Parathyroid adenoma (tissue), 2 donors: Measurements from ENCODE around the gene EMSY.

Experiments
- H2AFZ ChIP-seq: fragments of 300-600 bp; sonication (generic); one replicate; pipeline ENCODE4 v1.7.0; 2017; ENCODE audit warnings: antibody characterized with exemption, mild to moderate bottlenecking
- H3K27ac ChIP-seq: fragments of 300-600 bp; sonication (generic); one replicate; pipeline ENCODE4 v1.7.0; 2017
- H3K27me3 ChIP-seq: fragments of 300-600 bp; sonication (generic); one replicate; pipeline ENCODE4 v1.7.0; 2017; ENCODE audit warnings: low read length; ENCODE audit not compliant: control insufficient read depth, insufficient read depth
- H3K36me3 ChIP-seq: fragments of 300-600 bp; sonication (generic); one replicate; pipeline ENCODE4 v1.7.0; 2017; ENCODE audit warnings: low read length; ENCODE audit not compliant: control insufficient read depth, insufficient read depth
- H3K4me1 ChIP-seq: fragments of 300-600 bp; sonication (generic); one replicate; pipeline ENCODE4 v1.7.0; 2017; ENCODE audit warnings: control low read depth
- H3K4me2 ChIP-seq: fragments of 300-600 bp; sonication (generic); one replicate; pipeline ENCODE4 v1.7.0; 2017; ENCODE audit warnings: low read length
- H3K4me3 ChIP-seq: fragments of 300-600 bp; sonication (generic); one replicate; pipeline ENCODE4 v1.7.0; 2017; ENCODE audit warnings: low read depth, low read length
- H3K79me2 ChIP-seq: fragments of 300-600 bp; sonication (generic); one replicate; pipeline ENCODE4 v1.7.0; 2017; ENCODE audit warnings: control low read depth
- H3K9ac ChIP-seq: fragments of 300-600 bp; sonication (generic); one replicate; pipeline ENCODE4 v1.7.0; 2017; ENCODE audit warnings: mild to moderate bottlenecking
- H3K9me3 ChIP-seq: fragments of 300-600 bp; sonication (generic); one replicate; pipeline ENCODE4 v1.7.0; 2017; ENCODE audit warnings: low read length; ENCODE audit not compliant: control insufficient read depth
- CTCF ChIP-seq: fragments of 300-600 bp; sonication (generic); IDR thresholded peaks from one replicate; pipeline ENCODE4 v1.7.0; 2017; ENCODE audit warnings: antibody characterized with exemption, mild to moderate bottlenecking
- donor health status: primary hyperparathyroidism.

EMSY gene

GRCh38 chr11:76443268-76443980 lies 1.4 kb upstream of the EMSY start:
- Histone ChIP-seq H3K9ac (no peak overlapping the region), H3K36me3 (no peaks in the 10 kb centered on the region), H3K4me2 (peak overlapping the region; percentile 63), H3K4me3 (peak overlapping the region; percentile 93), H3K4me1 (no peaks in the 10 kb centered on the region), H3K9me3 (no peaks in the 10 kb centered on the region), H3K79me2 (peaks cover 2% of the 10 kb centered on the region), H3K27ac (peak overlapping the region; percentile 93), H2AFZ (no peak overlapping the region), H3K27me3 (no peaks in the 10 kb centered on the region)
- TF ChIP-seq CTCF = no peak

- Histone ChIP-seq H3K4me1 (no peaks in the 10 kb centered on the region), H2AFZ (peak overlapping the region; percentile 85), H3K4me2 (peak overlapping the region; percentile 63), H3K4me3 (peak overlapping the region; percentile 93), H3K27me3 (no peaks in the 10 kb centered on the region), H3K9me3 (no peaks in the 10 kb centered on the region), H3K79me2 (peaks cover 2% of the 10 kb centered on the region), H3K27ac (peak overlapping the region; percentile 93), H3K9ac (peak overlapping the region; percentile 29), H3K36me3 (no peaks in the 10 kb centered on the region)
- TF ChIP-seq CTCF = no peak
Measured at GRCh38 chr11:76444065-76444383, 794 bp upstream of the EMSY start.

- no peaks in the 10 kb centered on the region for H3K4me1 ChIP-seq
- no peaks in the 10 kb centered on the region for H3K9me3 ChIP-seq
- peak overlapping the region; percentile 93 for H3K27ac ChIP-seq
- H3K27me3 ChIP-seq = no peaks in the 10 kb centered on the region
- TF ChIP-seq CTCF = no peak
- H3K4me2 ChIP-seq = peak overlapping the region; percentile 63
- peaks cover 2% of the 10 kb centered on the region for H3K79me2 ChIP-seq
- H2AFZ ChIP-seq = peak overlapping the region; percentile 94
- no peaks in the 10 kb centered on the region for H3K36me3 ChIP-seq
- H3K9ac ChIP-seq = peak overlapping the region; percentile 46
- peak overlapping the region; percentile 93 for H3K4me3 ChIP-seq
Measured at GRCh38 chr11:76445121-76446084, 585 bp downstream of the EMSY start.

- H3K27me3 ChIP-seq = no peaks in the 10 kb centered on the region
- H2AFZ ChIP-seq = no peak overlapping the region
- H3K79me2 ChIP-seq = peaks cover 8% of the 10 kb centered on the region
- H3K4me1 ChIP-seq = no peaks in the 10 kb centered on the region
- no peak overlapping the region for H3K4me3 ChIP-seq
- no peaks in the 10 kb centered on the region for H3K9me3 ChIP-seq
- no peaks in the 10 kb centered on the region for H3K36me3 ChIP-seq
- no peak overlapping the region for H3K4me2 ChIP-seq
- H3K9ac ChIP-seq = no peak overlapping the region
- TF ChIP-seq CTCF = no peak
- no peak overlapping the region for H3K27ac ChIP-seq
Measured at GRCh38 chr11:76448506-76448905, 3.7 kb downstream of the EMSY start.
